ENCODE data around the gene MYRIP.

DNA sequence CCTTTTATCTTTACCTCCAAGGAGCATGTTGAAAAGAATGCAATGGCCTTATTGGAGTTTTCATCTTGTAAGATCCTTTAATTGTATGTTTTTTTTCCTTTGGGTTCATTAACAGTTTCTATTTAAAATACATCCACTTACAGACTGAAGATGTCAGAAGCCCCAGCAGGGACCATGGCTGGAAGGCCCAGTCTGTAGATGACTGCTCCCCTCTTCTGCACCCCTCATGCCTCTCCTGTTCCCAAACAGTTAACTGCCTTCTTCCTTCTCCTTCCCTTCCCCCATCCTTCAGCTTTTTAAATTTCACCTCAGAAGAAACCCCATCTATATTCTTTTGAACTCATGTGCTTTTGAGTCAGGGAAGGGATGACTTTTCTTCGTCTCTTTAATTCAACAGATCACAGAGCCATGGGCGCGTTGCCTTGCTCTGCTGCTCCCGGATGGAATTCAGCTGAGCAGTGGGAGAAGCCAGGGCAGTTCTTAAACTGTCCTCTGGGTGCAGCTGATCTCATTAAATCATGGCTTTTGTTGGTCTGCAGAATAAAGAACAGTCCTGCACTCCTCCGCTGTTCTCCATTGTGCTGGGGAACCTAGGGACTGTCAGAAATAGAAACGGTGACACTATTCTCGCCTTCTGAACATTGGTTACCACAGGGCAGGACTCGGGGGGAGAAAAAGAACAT is 428.6 kb downstream of the MYRIP start:
- TF ChIP-seq CTCF (IDR thresholded peaks at IDR 0.05; ENCODE audit: low read depth, low read length) (no peak), POLR2A (IDR thresholded peaks at IDR 0.05; ENCODE audit: extremely low read depth, insufficient read length) (no peak), MAX (IDR thresholded peaks at IDR 0.05; ENCODE audit: low read depth, low read length) (no peak)
